Stimulated activated CD4-positive, alpha-beta T cell treated with anti-CD3 and anti-CD28 coated beads, TNF-alpha, amount 100 ng/mL, for 24 hours (primary cell): ENCODE measurements around the gene F13A1.

ENCODE experiments used
- DNase-seq, 3 experiments: peaks; one replicate each; pipeline ENCODE4 v3.0.0-alpha.2; 2020; ENCODE audit warnings: low read depth in 3 of 3

F13A1 gene

DNA sequence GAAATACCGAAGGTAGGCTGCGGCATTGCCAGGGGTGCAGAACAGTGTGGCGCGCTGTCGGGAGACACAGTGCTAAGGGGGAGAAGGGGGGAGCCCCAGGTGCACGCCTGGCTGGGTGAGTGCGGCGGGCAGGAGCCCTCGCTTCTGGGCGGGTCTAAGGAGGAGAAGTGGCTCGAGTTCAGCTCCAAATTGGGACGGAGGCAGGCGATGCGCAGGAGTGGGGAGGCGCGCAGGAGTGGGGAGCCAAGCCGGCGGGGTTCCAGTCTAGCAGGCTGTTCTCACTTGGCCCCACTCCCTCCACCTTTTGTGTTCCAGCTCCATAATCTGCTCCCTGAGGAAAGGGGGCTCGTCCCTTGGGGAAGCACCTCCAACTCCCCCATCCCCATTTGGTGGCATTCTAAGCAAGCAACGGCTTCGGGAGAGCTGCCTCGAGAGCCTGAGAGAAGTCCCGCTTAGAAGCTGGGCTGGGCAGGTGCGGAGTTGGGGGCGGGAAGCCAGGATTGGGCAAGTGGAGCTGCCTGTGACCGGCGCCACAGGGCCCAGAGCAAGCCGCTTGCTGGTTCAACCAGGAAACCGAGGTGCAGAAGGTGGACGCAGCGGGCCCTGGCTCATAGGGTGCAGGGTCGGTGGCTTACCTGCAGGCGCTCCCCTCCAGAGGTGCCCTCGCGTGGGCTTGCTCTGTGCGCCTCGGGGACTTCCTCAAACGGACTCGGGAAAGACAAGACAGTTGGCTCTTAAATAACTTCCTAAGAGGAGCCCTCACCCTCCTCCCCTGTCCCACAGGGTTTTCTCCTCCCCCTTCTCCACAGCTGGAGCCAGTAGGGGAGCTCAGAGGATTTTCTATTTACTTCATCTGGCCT is at the start of gene F13A1:
Gene F13A1, minus strand, starts transcription at position 711 of the 860 bp plus-strand sequence. CDS start 1,998 bp downstream, outside the sequence.
- no peak for DNase-seq

GRCh38 chr6:6368684-6369052 is 48.2 kb upstream of the F13A1 start:
- DNase-seq, result no peak

DNA sequence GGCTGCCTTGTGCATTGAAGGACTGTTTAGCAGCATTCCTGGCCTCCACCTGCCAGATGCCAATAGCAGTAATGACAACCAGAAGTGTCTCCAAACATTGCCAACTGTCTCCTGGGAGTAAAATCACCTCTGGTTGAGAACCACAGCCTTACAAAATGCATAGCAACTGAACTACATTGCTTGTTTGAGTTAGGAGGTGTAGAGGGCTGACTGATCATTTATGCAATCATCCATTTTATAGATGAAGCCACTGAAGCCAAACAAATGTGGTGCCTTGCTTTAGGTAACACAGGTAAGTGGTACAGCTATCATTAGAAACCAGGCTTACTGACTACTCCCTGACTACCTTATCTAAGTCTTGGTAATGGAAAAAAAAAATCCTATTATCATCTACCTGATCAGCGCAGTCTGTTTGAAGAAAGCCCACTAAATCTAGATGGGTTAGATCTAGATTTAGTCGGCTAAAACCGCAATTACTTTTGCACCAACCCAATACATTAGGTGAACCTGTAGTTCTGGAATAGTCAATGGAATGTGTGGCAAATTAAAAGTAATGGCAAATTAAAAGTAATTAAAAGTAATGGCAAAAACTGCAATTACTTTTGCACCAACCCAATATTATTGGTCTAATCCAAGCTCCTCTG is 47.7 kb upstream of the F13A1 start:
- no peak for DNase-seq

- DNase-seq, result no peak
Measured at GRCh38 chr6:6366803-6367202, 46.3 kb upstream of the F13A1 start.

DNA sequence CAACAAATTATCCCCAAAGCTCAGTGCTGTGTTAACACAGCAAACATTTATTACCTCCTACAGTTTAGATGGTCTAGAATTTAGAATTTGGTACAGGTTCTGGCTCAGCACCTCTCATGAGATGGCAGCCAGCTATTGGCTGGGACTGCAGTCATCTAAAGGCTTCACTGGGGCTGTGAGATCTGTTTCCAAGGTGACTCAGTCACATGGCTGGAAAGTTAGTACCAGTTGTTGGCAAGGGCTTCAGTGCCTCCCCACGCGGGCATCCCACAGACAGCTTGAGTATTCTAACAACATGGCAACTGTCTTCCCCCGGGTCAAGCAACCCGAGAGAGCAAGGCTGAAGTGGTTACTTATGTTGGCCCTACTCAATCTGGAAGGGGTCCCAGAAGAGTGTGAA is 44.8 kb upstream of the F13A1 start:
- no peak for DNase-seq

DNA sequence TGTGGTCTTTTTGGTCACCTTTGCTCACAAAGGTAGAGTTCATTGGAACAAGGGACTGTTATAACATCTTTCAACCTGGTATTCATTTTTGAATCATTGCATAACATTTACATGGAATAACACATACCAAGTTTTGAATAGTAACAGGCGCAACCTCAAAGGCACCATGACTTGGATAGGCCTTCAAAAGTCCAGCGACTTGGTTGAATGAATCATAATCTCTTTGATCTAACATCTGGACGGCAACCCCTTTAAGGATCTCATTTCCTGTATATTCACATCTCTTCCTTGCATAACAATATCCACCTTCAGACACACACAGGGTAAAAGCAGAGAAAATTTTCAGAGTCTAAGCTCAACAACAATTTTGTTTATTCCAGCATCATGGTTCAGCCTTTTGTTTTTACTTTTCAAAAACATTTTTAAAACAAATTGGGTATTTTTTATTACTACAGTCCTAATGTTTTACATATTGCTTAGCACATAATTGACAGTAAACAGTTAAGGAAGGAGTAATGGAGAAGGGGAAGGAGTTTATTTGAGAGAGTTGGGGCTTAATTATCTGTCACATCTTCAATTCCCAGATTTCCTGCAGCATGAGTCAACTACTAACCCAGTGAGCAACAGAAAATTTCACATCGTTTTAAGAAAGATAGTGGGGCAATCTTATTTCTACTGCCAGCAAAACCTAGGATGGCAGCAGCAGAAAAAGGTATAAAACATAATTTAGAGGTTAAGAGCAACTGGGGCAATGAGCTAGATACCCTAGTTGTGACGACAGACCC is 41.8 kb upstream of the F13A1 start:
- DNase-seq, result no peak

- no peak for DNase-seq
Measured at GRCh38 chr6:6357530-6357929, 37.1 kb upstream of the F13A1 start.

GRCh38 chr6:6357032-6357431 is 36.6 kb upstream of the F13A1 start:
- no peak for DNase-seq

DNA sequence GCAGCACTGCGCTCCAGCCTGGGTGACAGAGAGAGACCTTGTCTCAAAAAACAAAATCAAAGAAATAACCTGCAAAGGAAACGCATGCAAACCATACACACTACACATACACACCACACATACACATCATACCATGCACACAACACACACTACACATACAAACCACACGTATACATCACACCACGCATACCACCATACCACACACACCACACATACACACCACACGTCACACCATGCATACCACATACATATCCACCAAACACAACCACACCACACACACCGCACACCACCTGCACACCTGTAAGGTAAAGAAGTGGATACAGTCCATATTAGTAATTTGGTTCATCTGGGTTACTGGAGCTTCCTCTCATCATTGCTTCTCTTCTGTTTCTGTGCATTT is 32.3 kb upstream of the F13A1 start:
- DNase-seq, result no peak

DNA sequence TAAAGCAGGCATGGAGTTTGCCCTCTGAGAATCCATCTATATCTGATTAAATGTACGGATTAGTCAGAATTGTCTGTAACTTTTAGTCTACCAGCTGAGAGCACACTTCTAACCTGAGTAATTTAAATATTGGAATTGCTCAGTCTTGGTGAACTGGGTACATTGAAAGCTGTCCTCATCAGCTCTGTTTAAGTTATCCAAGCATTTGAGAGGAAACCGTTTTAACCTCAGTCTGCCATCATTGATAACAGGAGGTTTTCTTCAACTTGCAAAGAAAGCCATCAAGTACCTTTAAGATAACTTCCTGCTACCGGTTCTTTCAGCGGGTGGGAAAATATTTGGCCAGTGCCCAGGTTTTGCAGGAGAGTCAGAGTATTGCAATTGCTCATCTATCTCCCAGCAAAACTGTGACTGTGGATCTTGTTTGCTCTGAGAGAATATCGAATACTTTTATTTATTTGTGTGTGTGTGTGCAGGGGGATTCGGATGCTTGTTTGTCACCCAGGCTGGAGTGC is 31.1 kb upstream of the F13A1 start:
- DNase-seq, result no peak

- no peak for DNase-seq
Measured at GRCh38 chr6:6350696-6351095, 30.2 kb upstream of the F13A1 start.

GRCh38 chr6:6348256-6348655 is 27.8 kb upstream of the F13A1 start:
- DNase-seq, result no peak

DNA sequence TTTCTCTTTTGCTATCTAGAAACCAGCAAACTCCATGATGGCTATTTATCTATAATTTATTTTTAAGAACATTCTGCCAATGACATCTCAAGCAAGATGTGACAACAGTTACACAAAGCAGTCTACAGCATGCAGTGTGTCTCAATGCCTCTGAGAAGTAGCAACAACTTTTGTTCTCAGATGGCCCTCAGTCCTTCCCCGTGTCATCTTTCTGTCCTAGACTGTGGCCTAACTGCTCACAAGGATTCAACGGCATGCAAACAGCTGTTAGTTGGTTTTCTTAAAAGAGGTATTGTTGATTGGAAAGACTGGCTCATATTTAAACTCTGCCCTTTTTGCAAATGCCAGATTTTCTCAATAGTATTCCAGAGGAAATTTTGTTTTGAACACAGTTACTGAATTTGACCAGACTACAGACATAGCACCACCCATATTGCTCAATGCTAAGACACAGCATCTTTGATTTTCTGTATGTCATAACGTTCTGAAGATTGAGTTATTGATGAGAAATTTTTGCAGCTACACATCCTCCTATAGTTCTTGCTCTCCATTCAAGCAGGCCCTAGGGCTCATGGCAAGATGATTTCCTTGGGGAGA is 26.1 kb upstream of the F13A1 start:
- DNase-seq, result no peak

DNA sequence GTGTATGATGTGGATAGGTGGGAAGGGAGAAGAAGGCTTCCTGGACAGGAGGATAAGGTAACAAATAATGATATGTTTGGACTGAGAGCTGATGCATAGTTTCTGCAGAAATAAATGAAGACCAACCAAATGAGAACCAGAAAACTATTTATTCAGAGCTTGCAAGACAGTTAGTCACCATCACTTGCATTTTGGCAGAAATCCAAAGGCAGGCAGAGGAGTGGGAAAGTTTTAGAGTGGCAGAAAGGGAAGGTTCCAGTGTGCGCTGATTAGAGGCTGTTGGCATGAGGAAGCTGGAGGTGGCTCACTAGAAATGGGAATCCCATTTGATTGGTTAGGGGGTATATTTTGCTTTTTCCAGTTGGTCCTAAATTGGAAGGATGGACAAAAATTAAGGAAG is 13.0 kb upstream of the F13A1 start:
- DNase-seq, result no peak

- no peak for DNase-seq
Measured at GRCh38 chr6:6332811-6333244, 12.4 kb upstream of the F13A1 start.

DNA sequence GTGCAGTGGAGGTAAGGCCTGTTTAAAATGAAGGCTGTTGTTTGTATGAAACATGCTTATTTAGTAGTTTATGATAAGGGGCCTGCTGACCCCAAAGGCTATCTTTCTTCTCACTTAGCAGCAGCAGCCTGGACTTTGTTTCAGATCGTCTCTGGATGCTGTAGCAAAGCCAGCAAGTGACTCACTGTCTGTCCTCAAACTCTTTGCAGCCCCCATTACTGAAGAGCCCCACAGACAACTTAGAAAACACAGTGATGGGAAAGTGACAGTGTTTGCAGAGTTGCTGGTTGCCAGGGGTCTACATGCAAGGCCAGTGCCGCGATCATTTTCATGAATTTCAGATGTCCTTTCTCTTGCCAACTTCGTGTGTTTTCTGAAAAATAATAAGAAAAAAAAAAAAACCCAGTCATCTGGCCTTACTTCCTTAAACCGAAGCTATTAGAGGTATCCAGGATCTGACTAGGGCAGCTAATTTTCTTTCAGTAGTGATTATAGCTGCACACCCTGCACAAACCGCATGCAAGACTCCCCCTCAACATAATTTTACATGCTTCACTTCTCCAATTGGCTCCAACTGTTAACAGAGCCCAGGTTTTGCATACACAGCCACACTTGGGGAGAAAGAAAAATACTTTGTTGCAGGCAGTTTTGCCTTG is 11.6 kb upstream of the F13A1 start:
- no peak for DNase-seq

- no peak for DNase-seq
Measured at GRCh38 chr6:6331393-6331792, 10.9 kb upstream of the F13A1 start.

DNA sequence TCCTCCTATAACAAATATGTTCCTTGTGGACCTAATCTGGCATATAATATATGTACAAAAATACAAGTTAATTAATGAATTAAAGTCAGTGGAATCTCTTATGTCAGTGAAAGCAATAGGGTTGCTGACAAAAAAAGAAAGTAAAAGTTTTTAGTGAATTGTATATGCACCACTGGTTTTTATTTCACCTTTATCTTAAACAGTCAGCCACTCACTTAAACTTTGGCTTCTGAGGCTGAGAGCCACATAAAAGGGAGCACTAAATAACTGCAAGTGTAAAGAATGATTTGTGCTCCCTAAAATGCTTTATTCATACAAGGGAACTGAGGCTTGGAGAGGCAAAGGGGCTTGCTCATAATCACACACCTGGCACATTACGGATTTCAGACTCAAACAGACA is 9.9 kb upstream of the F13A1 start:
- no peak for DNase-seq

DNA sequence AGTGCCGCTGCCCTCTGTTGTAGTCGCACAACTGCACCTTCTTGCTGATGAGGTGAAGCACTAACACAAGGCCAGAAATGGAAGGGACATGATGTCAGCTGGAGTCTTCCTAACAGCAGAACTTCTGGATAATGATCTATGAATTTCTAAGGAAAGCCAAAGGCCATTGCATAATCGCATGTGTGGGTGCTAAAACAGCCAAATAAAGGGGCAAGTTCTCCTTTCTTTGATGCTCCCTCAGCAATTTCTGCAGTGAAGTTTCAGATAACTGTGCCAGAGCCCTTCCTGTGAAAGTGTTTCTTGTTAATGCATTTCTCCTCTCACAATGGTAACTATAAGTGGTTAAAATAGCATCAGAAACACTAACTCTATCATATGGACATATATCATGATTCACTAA is 8.0 kb upstream of the F13A1 start:
- DNase-seq, result no peak

DNA sequence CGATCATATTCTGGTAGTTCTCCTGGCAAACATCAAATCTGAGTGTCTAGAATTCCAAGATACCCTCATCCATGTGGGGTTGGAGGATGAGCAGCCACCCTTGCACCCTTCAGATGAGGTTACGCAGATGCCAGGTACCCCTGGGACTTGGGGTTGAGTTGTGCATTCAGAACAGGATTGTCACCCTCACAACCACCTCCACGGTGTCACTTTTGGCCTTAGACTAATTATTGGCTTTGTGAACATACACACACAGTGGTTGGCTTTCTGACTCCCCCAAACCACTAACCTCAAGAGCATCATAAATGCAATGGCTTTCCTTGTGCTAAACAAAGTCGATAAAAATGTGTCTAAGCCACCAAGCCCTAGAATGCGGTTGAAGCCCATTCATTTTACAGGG is 2.9 kb upstream of the F13A1 start:
- DNase-seq, result no peak

DNA sequence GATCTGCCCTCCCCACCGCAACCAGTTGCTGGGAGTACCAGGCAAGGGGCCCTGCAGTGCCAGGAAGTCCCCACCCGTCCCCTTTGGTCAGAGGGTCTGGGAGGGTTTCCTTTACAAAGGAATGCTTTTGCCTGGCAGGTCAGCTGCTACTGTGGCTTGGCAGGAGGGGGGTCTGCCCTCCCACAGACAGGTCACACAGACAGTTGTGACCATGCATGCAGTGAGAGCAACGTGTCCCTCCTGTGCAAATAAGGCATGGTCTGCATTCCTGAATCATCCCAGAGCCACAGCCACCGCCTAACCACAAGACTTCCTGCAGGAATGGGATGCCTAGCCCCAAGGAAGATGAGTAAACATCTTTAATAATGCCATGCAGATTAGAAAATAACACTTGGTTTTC is 439 bp upstream of the F13A1 start:
- DNase-seq, result no peak
